OCI-LY3 (cell line): ENCODE measurements around the gene ATOH1.

ENCODE experiments used
- EZH2phosphoT487 ChIP-seq: fragments of 200-600 bp; shearing (Covaris generic); IDR thresholded peaks from 2 replicates; pipeline ENCODE4 v1.6.1; 2018; ENCODE audit warnings: antibody characterized with exemption, mixed run types, low read depth
- TF ChIP-seq, protein P1 (sequence below): fragments of 200-600, 300-600 bp; sonication (generic); IDR thresholded peaks from 2 replicates; pipeline ENCODE4 v1.5.1; 2014; ENCODE audit warnings: antibody characterized with exemption, low read length, low read depth

GRCh38 chr4:93810340-93810992, 18.1 kb upstream of the ATOH1 start:
- TF ChIP-seq, protein P1, sequence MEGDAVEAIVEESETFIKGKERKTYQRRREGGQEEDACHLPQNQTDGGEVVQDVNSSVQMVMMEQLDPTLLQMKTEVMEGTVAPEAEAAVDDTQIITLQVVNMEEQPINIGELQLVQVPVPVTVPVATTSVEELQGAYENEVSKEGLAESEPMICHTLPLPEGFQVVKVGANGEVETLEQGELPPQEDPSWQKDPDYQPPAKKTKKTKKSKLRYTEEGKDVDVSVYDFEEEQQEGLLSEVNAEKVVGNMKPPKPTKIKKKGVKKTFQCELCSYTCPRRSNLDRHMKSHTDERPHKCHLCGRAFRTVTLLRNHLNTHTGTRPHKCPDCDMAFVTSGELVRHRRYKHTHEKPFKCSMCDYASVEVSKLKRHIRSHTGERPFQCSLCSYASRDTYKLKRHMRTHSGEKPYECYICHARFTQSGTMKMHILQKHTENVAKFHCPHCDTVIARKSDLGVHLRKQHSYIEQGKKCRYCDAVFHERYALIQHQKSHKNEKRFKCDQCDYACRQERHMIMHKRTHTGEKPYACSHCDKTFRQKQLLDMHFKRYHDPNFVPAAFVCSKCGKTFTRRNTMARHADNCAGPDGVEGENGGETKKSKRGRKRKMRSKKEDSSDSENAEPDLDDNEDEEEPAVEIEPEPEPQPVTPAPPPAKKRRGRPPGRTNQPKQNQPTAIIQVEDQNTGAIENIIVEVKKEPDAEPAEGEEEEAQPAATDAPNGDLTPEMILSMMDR = no peak
- no peak for TF ChIP-seq EZH2phosphoT487
